ENCODE results near the gene ZMYND8. TPM values are rescaled to one million over a fixed set of nuclear protein-coding genes. Genes with fewer than 3 reads are reported as not detected.

The ZMYND8 gene
- total RNA-seq, 1 experiment from 2014 or later = 11.6 TPM

- H3K4me2 ChIP-seq (ENCODE audit: low read length) = no peak overlapping the region
- ATAC-seq = no peak
- 0 out of 2 replicates have a peak overlapping the region, but pooled peaks have one; percentile 11 for H2AFZ ChIP-seq (ENCODE audit: low read length)
- H3K27ac ChIP-seq (ENCODE audit: low read length) = no peak overlapping the region
- no TSS peak for BruUV-seq (replicated peaks)
- H3F3A ChIP-seq (ENCODE audit: low read length, unreplicated experiment) = no peaks in the 10 kb centered on the region
- no peaks in the 10 kb centered on the region for H4K20me1 ChIP-seq (ENCODE audit: low read length)
- no peaks in the 10 kb centered on the region for H3K79me2 ChIP-seq (ENCODE audit: low read length)
- peak; percentile 23 for DNase-seq
- H3K27me3 ChIP-seq (ENCODE audit: low read length) = no peaks in the 10 kb centered on the region
- peaks cover 12% of the 10 kb centered on the region for H3K4me1 ChIP-seq (ENCODE audit: insufficient read depth, low read length)
- POLR2A ChIA-PET (ENCODE audit: unreplicated experiment) = no interaction called here
- CTCF ChIA-PET = interaction anchor here (1.4 to 3.5 kb wide), 5 partner anchors 27 to 177 kb away, joined by 5 to 123 read pairs (median 15); partner anchors contain the start of gene ZMYND8
- no peak overlapping the region for H3K9ac ChIP-seq (ENCODE audit: low read length)
- no peaks in the 10 kb centered on the region for H3K9me3 ChIP-seq (ENCODE audit: low read length)
- H3K9me2 ChIP-seq (replicated peaks; ENCODE audit: low read length) = no peaks in the 10 kb centered on the region
- no peak for TF ChIP-seq EZH2 (IDR thresholded peaks at IDR 0.05; ENCODE audit: low read length, unreplicated experiment)
- H3K36me3 ChIP-seq (ENCODE audit: low read depth, low read length) = no peaks in the 10 kb centered on the region
- no peak overlapping the region for H3K4me3 ChIP-seq (ENCODE audit: low read length)
- intact Hi-C loops (cut with micrococcal nuclease) = loop anchor here (5.0 kb wide), 1 partner anchor 631 kb away; no protein-coding TSS in a partner anchor
Measured at GRCh38 chr20:47382746-47383415, 26.4 kb upstream of the ZMYND8 start.

- H3K4me2 ChIP-seq (ENCODE audit: low read length) = no peak overlapping the region
- H3K4me3 ChIP-seq (ENCODE audit: low read length) = no peak overlapping the region
- H2AFZ ChIP-seq (ENCODE audit: low read length) = no peak overlapping the region
- H3K36me3 ChIP-seq (ENCODE audit: low read depth, low read length) = no peaks in the 10 kb centered on the region
- ChIA-PET CTCF (no interaction called here), POLR2A (ENCODE audit: unreplicated experiment) (no interaction called here)
- H3K79me2 ChIP-seq (ENCODE audit: low read length) = no peaks in the 10 kb centered on the region
- H3K27ac ChIP-seq (ENCODE audit: low read length) = no peak overlapping the region
- no peaks in the 10 kb centered on the region for H3K9me3 ChIP-seq (ENCODE audit: low read length)
- H3K9ac ChIP-seq (ENCODE audit: low read length) = no peak overlapping the region
- H3F3A ChIP-seq (ENCODE audit: low read length, unreplicated experiment) = no peaks in the 10 kb centered on the region
- TF ChIP-seq EZH2phosphoT487 (IDR thresholded peaks at IDR 0.05; ENCODE audit: borderline replicate concordance, low read length) (no peak), EZH2 (IDR thresholded peaks at IDR 0.05; ENCODE audit: low read length, unreplicated experiment) (no peak)
- TF ChIP-seq, protein P1, sequence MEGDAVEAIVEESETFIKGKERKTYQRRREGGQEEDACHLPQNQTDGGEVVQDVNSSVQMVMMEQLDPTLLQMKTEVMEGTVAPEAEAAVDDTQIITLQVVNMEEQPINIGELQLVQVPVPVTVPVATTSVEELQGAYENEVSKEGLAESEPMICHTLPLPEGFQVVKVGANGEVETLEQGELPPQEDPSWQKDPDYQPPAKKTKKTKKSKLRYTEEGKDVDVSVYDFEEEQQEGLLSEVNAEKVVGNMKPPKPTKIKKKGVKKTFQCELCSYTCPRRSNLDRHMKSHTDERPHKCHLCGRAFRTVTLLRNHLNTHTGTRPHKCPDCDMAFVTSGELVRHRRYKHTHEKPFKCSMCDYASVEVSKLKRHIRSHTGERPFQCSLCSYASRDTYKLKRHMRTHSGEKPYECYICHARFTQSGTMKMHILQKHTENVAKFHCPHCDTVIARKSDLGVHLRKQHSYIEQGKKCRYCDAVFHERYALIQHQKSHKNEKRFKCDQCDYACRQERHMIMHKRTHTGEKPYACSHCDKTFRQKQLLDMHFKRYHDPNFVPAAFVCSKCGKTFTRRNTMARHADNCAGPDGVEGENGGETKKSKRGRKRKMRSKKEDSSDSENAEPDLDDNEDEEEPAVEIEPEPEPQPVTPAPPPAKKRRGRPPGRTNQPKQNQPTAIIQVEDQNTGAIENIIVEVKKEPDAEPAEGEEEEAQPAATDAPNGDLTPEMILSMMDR (conservative IDR thresholded peaks at IDR 0.05; ENCODE audit: low read depth, low read length) = no peak
- no peaks in the 10 kb centered on the region for H3K27me3 ChIP-seq (ENCODE audit: low read length)
- ATAC-seq (no peak), DNase-seq (no peak)
- intact Hi-C loops (cut with micrococcal nuclease) = loop anchor here (5.0 kb wide), 1 partner anchor 628 kb away; no protein-coding TSS in a partner anchor
- H4K20me1 ChIP-seq (ENCODE audit: low read length) = no peaks in the 10 kb centered on the region
- H3K4me1 ChIP-seq (ENCODE audit: insufficient read depth, low read length) = peaks cover 12% of the 10 kb centered on the region
- BruUV-seq (replicated peaks) = no TSS peak
- no peaks in the 10 kb centered on the region for H3K9me2 ChIP-seq (replicated peaks; ENCODE audit: low read length)
Measured at GRCh38 chr20:47380481-47380880, 24.0 kb upstream of the ZMYND8 start.

- Histone ChIP-seq H3K27ac (ENCODE audit: low read length) (no peak overlapping the region), H3K36me3 (ENCODE audit: low read depth, low read length) (no peaks in the 10 kb centered on the region), H3K9me3 (ENCODE audit: low read length) (no peaks in the 10 kb centered on the region), H3K4me2 (ENCODE audit: low read length) (no peak overlapping the region), H3K79me2 (ENCODE audit: low read length) (no peaks in the 10 kb centered on the region), H4K20me1 (ENCODE audit: low read length) (no peaks in the 10 kb centered on the region), H3F3A (ENCODE audit: low read length, unreplicated experiment) (no peaks in the 10 kb centered on the region), H3K9me2 (replicated peaks; ENCODE audit: low read length) (no peaks in the 10 kb centered on the region), H3K4me3 (ENCODE audit: low read length) (no peak overlapping the region), H2AFZ (ENCODE audit: low read length) (no peak overlapping the region), H3K27me3 (ENCODE audit: low read length) (no peaks in the 10 kb centered on the region), H3K4me1 (ENCODE audit: insufficient read depth, low read length) (peaks cover 12% of the 10 kb centered on the region), H3K9ac (ENCODE audit: low read length) (no peak overlapping the region)
- no peak for DNase-seq
- BruUV-seq (replicated peaks) = no TSS peak
- ChIA-PET CTCF (interaction anchor here (0.6 kb wide), 1 partner anchor 105 kb away, joined by 3 read pairs; no protein-coding TSS in a partner anchor), POLR2A (ENCODE audit: unreplicated experiment) (no interaction called here)
- no peak for TF ChIP-seq EZH2phosphoT487 (IDR thresholded peaks at IDR 0.05; ENCODE audit: borderline replicate concordance, low read length)
- TF ChIP-seq, protein P1 (conservative IDR thresholded peaks at IDR 0.05; ENCODE audit: low read depth, low read length) = no peak
- no peak for TF ChIP-seq EZH2 (IDR thresholded peaks at IDR 0.05; ENCODE audit: low read length, unreplicated experiment)
- intact Hi-C loops (cut with micrococcal nuclease) = loop anchor here (5.0 kb wide), 1 partner anchor 627 kb away; no protein-coding TSS in a partner anchor
- ATAC-seq = no peak
Measured at GRCh38 chr20:47379433-47380150, 23.1 kb upstream of the ZMYND8 start.
